OCI-LY3 (cell line): Measurements from ENCODE around the gene TNFRSF14.

ENCODE experiments used
- CTCF ChIP-seq: fragments of 200-600, 300-600 bp; sonication (generic); IDR thresholded peaks from 2 replicates; pipeline ENCODE4 v1.5.1; 2014; ENCODE audit warnings: antibody characterized with exemption, low read length, low read depth
- EZH2phosphoT487 ChIP-seq: fragments of 200-600 bp; shearing (Covaris generic); IDR thresholded peaks from 2 replicates; pipeline ENCODE4 v1.6.1; 2018; ENCODE audit warnings: antibody characterized with exemption, mixed run types, low read depth

GRCh38 chr1:2557482-2558400 lies 1.6 kb downstream of the TNFRSF14 start:
- TF ChIP-seq CTCF (no peak), EZH2phosphoT487 (no peak)
